Calu3 (cell line): Measurements from ENCODE around the gene MXRA5. TPM values are rescaled to one million over a fixed set of nuclear protein-coding genes. Genes with fewer than 3 reads are reported as not detected.
"Not testable (repeated sequence)": the region's sequence is repeated elsewhere in the genome, so short reads cannot be mapped to it uniquely, and the experiment has no call there.

Experiments
- BruUV-seq: library from RNA; stranded (reverse); fragments of 400-500 nt; replicated peaks from 2 replicates; lab custom pipeline; 2021; lab: Mats Ljungman, UMichigan
- CTCF ChIA-PET: fragments of 300-600 bp; sonication (Branson Sonifier 250); formaldehyde crosslinking; loops from one replicate; lab custom pipeline; 2022; ENCODE audit warnings: antibody characterized with exemption; lab: Charles Lee
- DNase-seq: peaks from one replicate; pipeline ENCODE4 v3.0.0; 2022
- H3K27ac Mint-ChIP-seq: one replicate; pipeline ENCODE4 v1.8.0; 2022; ENCODE audit warnings: mixed read lengths; ENCODE audit not compliant: unreplicated experiment
- H3K27me3 Mint-ChIP-seq: one replicate; pipeline ENCODE4 v1.8.0; 2022; ENCODE audit warnings: mixed read lengths; ENCODE audit not compliant: unreplicated experiment
- H3K36me3 Mint-ChIP-seq: one replicate; pipeline ENCODE4 v1.8.0; 2022; ENCODE audit warnings: mild to moderate bottlenecking, moderate library complexity, mixed read lengths; ENCODE audit not compliant: insufficient read depth, unreplicated experiment
- H3K4me1 Mint-ChIP-seq: one replicate; pipeline ENCODE4 v1.8.0; 2022; ENCODE audit warnings: mild to moderate bottlenecking, low read depth, mixed read lengths; ENCODE audit not compliant: unreplicated experiment
- H3K4me3 Mint-ChIP-seq: one replicate; pipeline ENCODE4 v1.8.0; 2022; ENCODE audit warnings: mild to moderate bottlenecking, low read depth, moderate library complexity, mixed read lengths; ENCODE audit not compliant: unreplicated experiment
- H3K9me3 Mint-ChIP-seq: one replicate; pipeline ENCODE4 v1.8.0; 2022; ENCODE audit warnings: low read depth, mixed read lengths; ENCODE audit not compliant: unreplicated experiment
- intact Hi-C: fragments of 100-400 bp; cut with micrococcal nuclease; formaldehyde crosslinking; loops from one replicate; pipeline ENCODE4 v1.10.0; 2022; ENCODE audit not compliant: unreplicated experiment
- total RNA-seq: library from RNA; stranded (reverse); gene quantifications from 2 replicates; pipeline ENCODE4 v1.2.3, GENCODE V29; 2022
- TF ChIP-seq, protein P1 (sequence below): fragments of 200-600 bp; IDR thresholded peaks from one replicate; pipeline ENCODE4 v1.8.0; 2022; ENCODE audit warnings: antibody characterized with exemption; ENCODE audit not compliant: unreplicated experiment

The MXRA5 gene
- total RNA-seq, 1 experiment from 2014 or later = 1.9 TPM

DNA sequence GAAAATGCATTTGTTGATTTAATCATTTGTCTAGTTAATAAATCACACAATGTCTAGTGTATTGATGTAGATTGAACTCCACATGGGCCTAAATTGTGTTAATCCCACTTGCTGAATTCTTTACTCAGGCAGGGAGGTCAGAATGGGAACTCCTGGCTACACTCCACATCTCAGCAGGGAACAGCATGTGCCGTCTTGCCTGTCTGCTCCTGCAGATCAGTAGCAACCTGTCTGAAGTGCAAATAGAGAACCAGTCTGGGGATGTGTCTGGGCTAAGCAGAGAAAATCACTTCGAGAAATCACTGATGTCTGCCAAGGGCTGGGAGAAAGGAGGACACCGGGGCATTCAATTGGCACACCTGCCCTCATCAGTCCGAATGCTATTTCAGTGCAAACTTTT is 16.5 kb upstream of the MXRA5 start:
- no peak for DNase-seq
- Mint-ChIP-seq H3K36me3 (no peaks in the 10 kb centered on the region), H3K4me1 (no peaks in the 10 kb centered on the region), H3K27ac (no peak overlapping the region), H3K4me3 (no peak overlapping the region), H3K9me3 (no peaks in the 10 kb centered on the region), H3K27me3 (no peaks in the 10 kb centered on the region)
- CTCF ChIA-PET = no interaction called here
- intact Hi-C loops = no loop called here
- BruUV-seq = no TSS peak
- TF ChIP-seq, protein P1, sequence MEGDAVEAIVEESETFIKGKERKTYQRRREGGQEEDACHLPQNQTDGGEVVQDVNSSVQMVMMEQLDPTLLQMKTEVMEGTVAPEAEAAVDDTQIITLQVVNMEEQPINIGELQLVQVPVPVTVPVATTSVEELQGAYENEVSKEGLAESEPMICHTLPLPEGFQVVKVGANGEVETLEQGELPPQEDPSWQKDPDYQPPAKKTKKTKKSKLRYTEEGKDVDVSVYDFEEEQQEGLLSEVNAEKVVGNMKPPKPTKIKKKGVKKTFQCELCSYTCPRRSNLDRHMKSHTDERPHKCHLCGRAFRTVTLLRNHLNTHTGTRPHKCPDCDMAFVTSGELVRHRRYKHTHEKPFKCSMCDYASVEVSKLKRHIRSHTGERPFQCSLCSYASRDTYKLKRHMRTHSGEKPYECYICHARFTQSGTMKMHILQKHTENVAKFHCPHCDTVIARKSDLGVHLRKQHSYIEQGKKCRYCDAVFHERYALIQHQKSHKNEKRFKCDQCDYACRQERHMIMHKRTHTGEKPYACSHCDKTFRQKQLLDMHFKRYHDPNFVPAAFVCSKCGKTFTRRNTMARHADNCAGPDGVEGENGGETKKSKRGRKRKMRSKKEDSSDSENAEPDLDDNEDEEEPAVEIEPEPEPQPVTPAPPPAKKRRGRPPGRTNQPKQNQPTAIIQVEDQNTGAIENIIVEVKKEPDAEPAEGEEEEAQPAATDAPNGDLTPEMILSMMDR = no peak

DNA sequence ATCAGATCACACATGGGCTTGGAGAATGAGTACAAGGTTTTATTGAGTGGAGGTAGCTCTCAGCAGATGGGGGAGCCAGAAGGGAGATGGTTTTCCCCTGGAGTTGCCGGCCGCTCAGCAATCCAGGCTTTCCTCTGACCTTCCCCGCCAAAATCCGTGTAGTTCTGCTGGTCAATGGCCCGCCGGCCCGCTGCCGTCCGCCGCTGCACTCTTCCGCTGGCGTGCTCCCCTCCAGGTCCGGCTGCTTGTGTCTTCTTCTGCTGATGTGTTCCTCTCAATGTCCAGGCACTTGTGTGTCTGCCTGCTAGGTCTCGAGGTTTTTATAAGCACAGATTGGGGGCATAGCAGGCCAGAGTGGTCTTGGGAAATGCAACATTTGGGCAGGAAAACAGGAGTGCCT is 14.4 kb upstream of the MXRA5 start:
- DNase-seq = no peak
- no peak overlapping the region for H3K27ac Mint-ChIP-seq
- intact Hi-C loops = no loop called here
- H3K27me3 Mint-ChIP-seq = no peaks in the 10 kb centered on the region
- H3K4me3 Mint-ChIP-seq = no peak overlapping the region
- CTCF ChIA-PET = no interaction called here
- BruUV-seq = no TSS peak
- no peaks in the 10 kb centered on the region for H3K36me3 Mint-ChIP-seq
- no peaks in the 10 kb centered on the region for H3K4me1 Mint-ChIP-seq
- TF ChIP-seq, protein P1 = no peak
- no peaks in the 10 kb centered on the region for H3K9me3 Mint-ChIP-seq

DNA sequence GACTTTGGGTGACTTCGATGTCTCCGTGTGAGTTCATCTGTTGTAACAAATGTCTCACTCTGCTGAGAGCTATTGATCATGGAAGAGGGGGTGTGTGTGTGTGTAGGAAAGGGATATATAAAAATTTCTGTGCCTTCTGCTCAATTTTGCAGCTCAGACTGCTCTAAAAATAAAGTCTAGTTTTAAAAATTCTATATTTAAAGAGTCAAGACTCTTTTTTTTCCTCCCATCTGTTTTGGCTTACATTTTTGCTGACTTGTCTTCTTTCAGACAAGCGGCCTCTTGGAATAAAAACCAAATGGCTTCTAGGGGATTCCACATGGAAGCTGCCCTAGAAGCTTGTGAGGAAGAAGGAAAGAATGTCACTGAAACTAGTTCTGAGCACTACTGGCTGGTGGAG is 6.3 kb upstream of the MXRA5 start:
- H3K27ac Mint-ChIP-seq, CTCF ChIA-PET, DNase-seq, intact Hi-C loops, BruUV-seq, H3K4me3 Mint-ChIP-seq, H3K36me3 Mint-ChIP-seq, H3K9me3 Mint-ChIP-seq, H3K4me1 Mint-ChIP-seq: not testable (repeated sequence)
- H3K27me3 Mint-ChIP-seq = peaks cover 36% of the 10 kb centered on the region

DNA sequence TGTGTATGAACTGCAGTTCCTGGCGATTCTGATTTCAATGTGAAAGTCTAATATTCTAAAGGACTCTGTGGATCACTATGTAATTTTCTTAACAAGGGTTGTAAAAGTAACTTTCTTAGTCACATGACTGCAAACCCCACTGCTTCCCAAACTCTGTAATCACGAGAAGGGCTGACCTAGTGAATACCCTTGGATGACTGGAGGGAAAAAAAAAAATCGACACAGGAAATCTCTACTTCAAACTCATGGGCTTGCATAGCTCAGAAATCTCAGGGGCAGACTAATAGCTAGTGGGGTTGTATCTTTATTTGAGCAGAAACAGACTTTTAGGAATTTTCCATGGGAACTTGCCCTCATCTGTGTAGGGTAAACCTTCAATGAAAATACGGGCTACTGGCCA is 4.8 kb upstream of the MXRA5 start:
- Mint-ChIP-seq H3K27ac (no peak overlapping the region), H3K27me3 (peaks cover 51% of the 10 kb centered on the region), H3K4me3 (no peak overlapping the region), H3K36me3 (no peaks in the 10 kb centered on the region), H3K9me3 (peaks cover 6% of the 10 kb centered on the region), H3K4me1 (no peaks in the 10 kb centered on the region)
- no TSS peak for BruUV-seq
- DNase-seq = no peak
- intact Hi-C loops = no loop called here
- CTCF ChIA-PET = no interaction called here
- TF ChIP-seq, protein P1 = no peak

DNA sequence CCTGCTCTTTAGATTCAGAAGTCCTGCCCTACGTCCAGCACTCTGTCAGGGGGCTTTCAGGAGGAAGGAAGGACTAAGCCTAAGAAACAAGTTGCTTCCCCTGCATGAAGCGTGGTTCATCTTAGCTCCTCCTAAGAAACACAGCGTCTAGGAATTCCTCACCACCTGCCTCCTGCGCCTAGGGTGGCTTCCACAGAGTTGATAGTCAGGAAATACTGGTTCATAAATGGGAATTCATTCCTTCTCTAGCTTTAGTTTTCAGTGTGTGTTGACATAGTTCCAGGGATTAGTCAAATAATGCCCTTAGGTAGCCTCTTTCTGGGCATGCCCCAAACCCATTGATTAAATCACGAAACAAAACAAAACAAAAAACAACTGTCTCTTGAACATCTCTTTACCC is 1.7 kb upstream of the MXRA5 start:
- no peak for DNase-seq
- peaks cover 6% of the 10 kb centered on the region for H3K9me3 Mint-ChIP-seq
- no TSS peak for BruUV-seq
- TF ChIP-seq, protein P1 = no peak
- H3K36me3 Mint-ChIP-seq = peaks cover 7% of the 10 kb centered on the region
- CTCF ChIA-PET = no interaction called here
- H3K27ac Mint-ChIP-seq = no peak overlapping the region
- H3K4me1 Mint-ChIP-seq = no peaks in the 10 kb centered on the region
- no peak overlapping the region for H3K4me3 Mint-ChIP-seq
- intact Hi-C loops = no loop called here
- peaks cover 78% of the 10 kb centered on the region for H3K27me3 Mint-ChIP-seq
